Activated T-cell treated with anti-CD3 and anti-CD28 coated beads, Interleukin-2, amount 50 U/mL, for 4 hours (primary cell): ENCODE data around the gene REG4. TPM values are rescaled to one million over a fixed set of nuclear protein-coding genes. Genes with fewer than 3 reads are reported as not detected.

Source experiments
- ATAC-seq, 2 donors: fragments of 200-7000 bp; cut with Tn5 transposase; one replicate each; pipeline ENCODE4 v1.10.0; 2021
- DNase-seq: peaks from one replicate; pipeline ENCODE4 v3.0.0-alpha.2; 2020
- H3K27me3 Mint-ChIP-seq: one replicate; pipeline ENCODE4 v1.8.0; 2021; ENCODE audit warnings: low read depth, mixed read lengths
- H3K36me3 Mint-ChIP-seq: one replicate; pipeline ENCODE4 v1.8.0; 2022; ENCODE audit warnings: mixed read lengths; ENCODE audit not compliant: insufficient read depth
- H3K4me1 Mint-ChIP-seq: one replicate; pipeline ENCODE4 v1.8.0; 2021; ENCODE audit warnings: low read depth, mixed read lengths
- H3K4me3 Mint-ChIP-seq: one replicate; pipeline ENCODE4 v1.8.0; 2021; ENCODE audit warnings: mild to moderate bottlenecking, moderate library complexity, mixed read lengths
- H3K9me3 Mint-ChIP-seq: one replicate; pipeline ENCODE4 v1.8.0; 2021; ENCODE audit warnings: mixed read lengths
- total RNA-seq, 3 donors: library from RNA; stranded (reverse); gene quantifications; one replicate each; pipeline ENCODE4 v1.2.1, GENCODE V29; 2021

REG4 gene
- total RNA-seq, 3 donors from 2014 or later = 0.49 to 2.3 (median 1.2) TPM

- Mint-ChIP-seq H3K27me3 (peaks cover 17% of the 10 kb centered on the region), H3K36me3 (no peaks in the 10 kb centered on the region), H3K4me1 (no peaks in the 10 kb centered on the region), H3K9me3 (no peaks in the 10 kb centered on the region), H3K4me3 (no peak overlapping the region)
- ATAC-seq (no peak), DNase-seq (no peak)
Observed at GRCh38 chr1:119762409-119762808, 48.9 kb downstream of the REG4 start.

DNA sequence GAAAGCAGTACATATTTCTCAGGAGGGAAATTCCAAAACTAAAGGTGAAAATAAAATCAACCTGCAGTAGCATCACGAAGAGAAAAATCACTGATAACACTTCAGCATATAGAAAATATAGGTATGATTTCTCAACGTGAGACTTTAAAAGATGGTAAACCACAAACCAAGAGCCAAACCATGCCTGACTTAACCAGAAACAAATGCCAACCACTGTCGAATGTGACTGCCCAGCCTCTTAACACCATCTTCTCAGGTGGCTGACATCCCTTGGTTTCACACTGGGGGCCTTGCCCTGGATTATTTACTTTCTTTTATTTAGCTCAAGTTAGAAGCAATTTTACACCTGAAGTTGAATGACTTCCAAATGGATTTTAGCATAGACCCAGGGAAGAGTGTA is 52.7 kb downstream of the REG4 start:
- no peaks in the 10 kb centered on the region for H3K9me3 Mint-ChIP-seq
- DNase-seq (no peak), ATAC-seq (no peak)
- no peaks in the 10 kb centered on the region for H3K4me1 Mint-ChIP-seq
- no peaks in the 10 kb centered on the region for H3K27me3 Mint-ChIP-seq
- no peak overlapping the region for H3K4me3 Mint-ChIP-seq
- H3K36me3 Mint-ChIP-seq = no peaks in the 10 kb centered on the region

DNA sequence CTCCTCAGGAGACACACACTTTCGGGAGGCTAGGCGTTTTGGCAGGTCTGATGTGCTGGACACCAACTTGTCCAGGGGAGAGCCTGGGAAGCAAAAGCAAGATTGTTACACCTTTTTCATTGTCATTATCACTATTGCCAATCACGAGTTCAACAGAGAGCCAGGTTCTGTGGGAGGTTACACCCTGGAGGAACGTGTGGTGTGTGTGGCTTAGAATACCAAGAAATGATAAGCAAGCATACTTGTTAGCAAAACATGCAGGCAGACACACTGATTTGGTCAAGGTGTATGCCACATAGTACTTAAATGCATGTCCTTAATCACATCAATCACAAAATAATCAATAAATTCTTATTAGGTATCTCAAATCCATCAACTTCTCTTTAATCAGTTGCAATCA is 58.7 kb downstream of the REG4 start:
- H3K4me3 Mint-ChIP-seq = no peak overlapping the region
- H3K4me1 Mint-ChIP-seq = no peaks in the 10 kb centered on the region
- no peak for ATAC-seq

DNA sequence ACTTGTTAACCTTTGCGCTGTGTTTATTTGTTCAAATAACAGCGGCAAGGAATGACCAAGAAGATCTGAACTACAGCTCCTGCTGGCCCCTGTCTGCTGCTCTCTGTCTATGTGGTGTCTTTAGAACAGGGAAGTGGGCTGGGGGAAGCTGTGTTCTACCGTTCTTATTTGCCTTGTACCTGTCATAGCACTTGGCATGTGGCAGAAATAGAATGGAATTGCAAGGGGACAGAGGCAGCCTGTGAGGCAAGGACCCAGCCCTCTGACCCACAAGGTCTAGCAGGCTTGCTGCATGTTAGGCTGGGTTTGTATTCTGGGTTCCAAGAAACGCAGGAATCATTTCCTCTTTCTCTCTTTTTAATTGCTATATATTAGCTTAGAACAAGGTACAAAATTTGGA is 63.2 kb downstream of the REG4 start:
- Mint-ChIP-seq H3K4me3 (no peak overlapping the region), H3K9me3 (no peaks in the 10 kb centered on the region), H3K27me3 (peaks cover 7% of the 10 kb centered on the region), H3K4me1 (no peaks in the 10 kb centered on the region), H3K36me3 (no peaks in the 10 kb centered on the region)
- ATAC-seq (no peak), DNase-seq (no peak)

More for the DNA sequence above, 58.7 kb downstream of the REG4 start:
- no peak for DNase-seq
- H3K36me3 Mint-ChIP-seq = no peaks in the 10 kb centered on the region
- peaks cover 7% of the 10 kb centered on the region for H3K27me3 Mint-ChIP-seq
- no peaks in the 10 kb centered on the region for H3K9me3 Mint-ChIP-seq

DNA sequence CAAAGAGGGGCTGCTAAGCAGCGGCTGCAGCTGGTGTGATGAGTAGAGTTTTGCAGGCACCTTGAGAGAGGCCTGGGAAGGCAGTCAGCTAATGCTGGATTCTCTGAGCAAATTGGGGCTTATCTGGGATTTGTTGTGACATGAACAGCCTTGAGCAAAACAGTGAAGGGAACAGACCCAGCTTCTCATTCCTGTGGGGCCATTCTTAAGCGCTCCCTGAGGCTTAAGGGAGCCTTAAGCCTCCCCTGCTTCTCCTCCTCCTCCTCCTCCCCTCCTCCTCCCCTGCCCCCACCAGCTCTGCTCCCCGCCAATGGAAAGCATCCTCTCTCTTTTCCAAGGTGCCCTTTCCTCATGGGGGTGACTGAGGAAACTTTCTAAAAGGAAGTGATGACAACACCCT is 63.8 kb downstream of the REG4 start:
- Mint-ChIP-seq H3K4me1 (no peaks in the 10 kb centered on the region), H3K4me3 (no peak overlapping the region), H3K9me3 (no peaks in the 10 kb centered on the region), H3K27me3 (peaks cover 5% of the 10 kb centered on the region), H3K36me3 (no peaks in the 10 kb centered on the region)
- DNase-seq (no peak), ATAC-seq (no peak)

DNA sequence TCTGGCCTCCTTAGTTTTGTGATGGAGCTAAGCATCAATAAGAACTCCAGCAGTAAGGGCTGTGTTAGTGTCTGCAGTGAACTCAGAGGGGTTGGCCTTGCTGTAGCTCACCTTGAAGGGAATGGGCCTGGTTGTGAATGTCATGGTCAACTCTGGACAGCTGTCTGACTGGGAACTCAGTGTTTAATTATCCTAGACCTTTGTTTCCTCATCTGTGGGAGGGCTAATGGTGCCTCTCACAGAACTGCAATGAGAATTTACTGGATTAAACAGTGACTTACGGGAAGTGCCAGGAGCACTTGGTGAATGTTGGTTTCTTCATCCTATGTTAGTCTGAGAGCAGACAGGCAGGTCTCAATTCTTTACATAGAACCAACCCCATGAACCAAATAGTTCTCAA is 66.2 kb downstream of the REG4 start:
- Mint-ChIP-seq H3K9me3 (no peaks in the 10 kb centered on the region), H3K4me3 (no peak overlapping the region), H3K27me3 (no peaks in the 10 kb centered on the region)

GRCh38 chr1:119744598-119744942 is 66.7 kb downstream of the REG4 start:
- H3K4me3 Mint-ChIP-seq = no peak overlapping the region
- no peaks in the 10 kb centered on the region for H3K9me3 Mint-ChIP-seq
- H3K36me3 Mint-ChIP-seq = no peaks in the 10 kb centered on the region
- H3K4me1 Mint-ChIP-seq = no peaks in the 10 kb centered on the region
- DNase-seq (no peak), ATAC-seq (no peak)
- H3K27me3 Mint-ChIP-seq = no peaks in the 10 kb centered on the region

More for the DNA sequence above, 66.2 kb downstream of the REG4 start:
- no peak for ATAC-seq
- DNase-seq = no peak
- no peaks in the 10 kb centered on the region for H3K36me3 Mint-ChIP-seq
- no peaks in the 10 kb centered on the region for H3K4me1 Mint-ChIP-seq

Other genes with a start within 250 kb of the REG4 start
- under 1 TPM; 0.32 to 0.73 (median 0.49) TPM for gene ZNF697, start 163.2 kb downstream of the REG4 start, total RNA-seq
- 10 to 100 TPM; 65.5 to 77.4 (median 65.5) TPM for gene PHGDH, start 99.5 kb downstream of the REG4 start, total RNA-seq
- under 1 TPM in 2 of 3 donors, not detected in 1; 0.24 to 0.25 TPM for gene HMGCS2, start 42.6 kb downstream of the REG4 start, total RNA-seq
- not detected for gene ADAM30, start 85.1 kb upstream of the REG4 start, total RNA-seq